ENCODE measurements around the gene GSTA4.

DNA sequence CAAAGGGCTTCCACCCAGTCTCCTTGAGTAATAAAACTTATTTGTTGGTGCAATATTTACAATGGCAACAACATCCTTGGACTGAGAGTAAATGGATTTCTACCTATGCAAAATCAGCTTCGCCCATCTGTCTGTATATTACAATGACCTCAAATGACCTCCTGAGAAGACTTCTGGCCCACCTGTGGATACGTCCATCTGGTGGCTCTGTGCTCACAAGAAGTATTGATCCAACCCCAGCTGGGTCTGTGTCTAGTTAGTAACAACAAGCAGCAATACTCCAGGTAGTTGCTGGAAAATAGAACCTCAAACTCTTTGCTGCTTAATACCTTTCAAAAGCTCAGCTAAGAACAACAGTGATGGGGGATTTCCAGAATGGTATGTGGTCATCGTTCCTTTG, 34.7 kb upstream of the GSTA4 start:
- TF ChIP-seq, protein P1, sequence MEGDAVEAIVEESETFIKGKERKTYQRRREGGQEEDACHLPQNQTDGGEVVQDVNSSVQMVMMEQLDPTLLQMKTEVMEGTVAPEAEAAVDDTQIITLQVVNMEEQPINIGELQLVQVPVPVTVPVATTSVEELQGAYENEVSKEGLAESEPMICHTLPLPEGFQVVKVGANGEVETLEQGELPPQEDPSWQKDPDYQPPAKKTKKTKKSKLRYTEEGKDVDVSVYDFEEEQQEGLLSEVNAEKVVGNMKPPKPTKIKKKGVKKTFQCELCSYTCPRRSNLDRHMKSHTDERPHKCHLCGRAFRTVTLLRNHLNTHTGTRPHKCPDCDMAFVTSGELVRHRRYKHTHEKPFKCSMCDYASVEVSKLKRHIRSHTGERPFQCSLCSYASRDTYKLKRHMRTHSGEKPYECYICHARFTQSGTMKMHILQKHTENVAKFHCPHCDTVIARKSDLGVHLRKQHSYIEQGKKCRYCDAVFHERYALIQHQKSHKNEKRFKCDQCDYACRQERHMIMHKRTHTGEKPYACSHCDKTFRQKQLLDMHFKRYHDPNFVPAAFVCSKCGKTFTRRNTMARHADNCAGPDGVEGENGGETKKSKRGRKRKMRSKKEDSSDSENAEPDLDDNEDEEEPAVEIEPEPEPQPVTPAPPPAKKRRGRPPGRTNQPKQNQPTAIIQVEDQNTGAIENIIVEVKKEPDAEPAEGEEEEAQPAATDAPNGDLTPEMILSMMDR (IDR thresholded peaks at IDR 0.05; ENCODE audit: low read depth, low read length): no peak
- no peak for TF ChIP-seq EZH2phosphoT487 (IDR thresholded peaks at IDR 0.05; ENCODE audit: low read depth)
